Tibial artery (tissue), 4 donors: Measurements from ENCODE around the gene CACNA1C.

Experiments used
- DNase-seq, 2 donors: peaks; one replicate each; pipeline ENCODE4 v3.0.0-alpha.2; 2019
- H3K27ac ChIP-seq, 2 donors: fragments of 200-600 bp; sonication (generic) in 1 of 2; 1 replicate in 1 of 2; 2 replicates in 1 of 2; pipeline ENCODE4 v1.5.1; 2018 to 2019; ENCODE audit warnings: mild to moderate bottlenecking in 1 of 2
- H3K27me3 ChIP-seq, 2 donors: fragments of 200-600 bp; sonication (generic) in 1 of 2; one replicate each; pipeline versions ENCODE4 v1.5.1 to v1.6.0; 2016 to 2019
- H3K36me3 ChIP-seq, 3 donors: fragments of 200-600 bp; sonication (generic) in 2 of 3; one replicate each; pipeline ENCODE4 v1.5.1; 2016 to 2019; ENCODE audit warnings: mild to moderate bottlenecking in 2 of 3
- H3K4me1 ChIP-seq, 4 donors: fragments of 200-600 bp; sonication (generic) in 2 of 4; 1 replicate in 3 of 4; 2 replicates in 1 of 4; pipeline ENCODE4 v1.5.1; 2016 to 2019
- H3K4me3 ChIP-seq, 2 donors: fragments of 200-600 bp; sonication (generic) in 1 of 2; 1 replicate in 1 of 2; 2 replicates in 1 of 2; pipeline ENCODE4 v1.5.1; 2018 to 2019; ENCODE audit warnings: mild to moderate bottlenecking in 2 of 2
- H3K9me3 ChIP-seq, 3 donors: fragments of 200-600 bp; sonication (generic) in 1 of 3; one replicate each; pipeline ENCODE4 v1.5.1; 2016 to 2019
- intact Hi-C: fragments of 100-400 bp; cut with DNase I; formaldehyde crosslinking; loops from one replicate; pipeline ENCODE4 v1.15.0; 2023; ENCODE audit warnings: low total_unique reads
- TF ChIP-seq, protein P1 (sequence below), 2 experiments: fragments of 200-600 bp in 1 of 2; fragments of 450-650 bp in 1 of 2; IDR thresholded peaks; one replicate each; pipeline ENCODE4 v1.5.1; 2017 to 2019; ENCODE audit warnings: antibody characterized with exemption in 2 of 2, mild to moderate bottlenecking in 1 of 2, moderate library complexity in 1 of 2

The CACNA1C gene

DNA sequence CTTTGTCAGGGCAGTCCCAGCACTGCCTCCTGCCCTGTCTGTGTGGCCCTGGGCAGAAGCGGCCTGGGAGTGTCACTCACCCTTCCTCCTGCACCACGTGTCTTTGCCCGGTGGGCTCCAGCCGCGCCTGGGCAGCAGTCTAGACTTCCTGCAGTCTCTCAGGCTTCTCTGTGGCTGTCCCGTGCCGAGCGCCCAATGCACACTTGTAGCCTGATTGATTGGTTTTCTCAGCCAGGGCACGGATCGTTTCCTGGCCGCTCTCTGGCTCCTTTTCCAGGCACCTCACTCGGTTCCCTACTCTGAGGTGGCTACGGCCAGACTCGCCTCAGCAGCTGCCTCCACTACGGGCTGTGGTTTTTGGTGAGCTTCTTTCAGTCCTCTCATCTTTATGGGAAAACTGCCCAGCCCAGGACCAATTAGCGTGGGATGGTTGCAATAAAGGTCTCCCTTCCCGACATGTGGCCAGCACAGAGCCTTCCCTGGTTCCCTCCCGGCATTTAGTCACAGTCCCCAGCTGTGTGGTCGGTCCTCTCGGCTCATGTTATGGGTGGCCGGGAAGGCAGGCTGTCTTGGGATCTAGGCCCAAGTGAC, 133.1 kb downstream of the CACNA1C start:
- peaks cover 0 to 25% (median 12%) of the 10 kb centered on the region in 4 donors for H3K4me1 ChIP-seq
- TF ChIP-seq, protein P1, sequence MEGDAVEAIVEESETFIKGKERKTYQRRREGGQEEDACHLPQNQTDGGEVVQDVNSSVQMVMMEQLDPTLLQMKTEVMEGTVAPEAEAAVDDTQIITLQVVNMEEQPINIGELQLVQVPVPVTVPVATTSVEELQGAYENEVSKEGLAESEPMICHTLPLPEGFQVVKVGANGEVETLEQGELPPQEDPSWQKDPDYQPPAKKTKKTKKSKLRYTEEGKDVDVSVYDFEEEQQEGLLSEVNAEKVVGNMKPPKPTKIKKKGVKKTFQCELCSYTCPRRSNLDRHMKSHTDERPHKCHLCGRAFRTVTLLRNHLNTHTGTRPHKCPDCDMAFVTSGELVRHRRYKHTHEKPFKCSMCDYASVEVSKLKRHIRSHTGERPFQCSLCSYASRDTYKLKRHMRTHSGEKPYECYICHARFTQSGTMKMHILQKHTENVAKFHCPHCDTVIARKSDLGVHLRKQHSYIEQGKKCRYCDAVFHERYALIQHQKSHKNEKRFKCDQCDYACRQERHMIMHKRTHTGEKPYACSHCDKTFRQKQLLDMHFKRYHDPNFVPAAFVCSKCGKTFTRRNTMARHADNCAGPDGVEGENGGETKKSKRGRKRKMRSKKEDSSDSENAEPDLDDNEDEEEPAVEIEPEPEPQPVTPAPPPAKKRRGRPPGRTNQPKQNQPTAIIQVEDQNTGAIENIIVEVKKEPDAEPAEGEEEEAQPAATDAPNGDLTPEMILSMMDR (IDR thresholded peaks at IDR 0.05): no peak
- no peaks in the 10 kb centered on the region for H3K27me3 ChIP-seq
- no peak overlapping the region for H3K4me3 ChIP-seq
- intact Hi-C loops: loop anchor here (10.0 kb wide), 1 partner anchor 79 kb away; no protein-coding TSS in a partner anchor
- no peak for DNase-seq
- H3K36me3 ChIP-seq: no peaks in the 10 kb centered on the region
- no peaks in the 10 kb centered on the region for H3K9me3 ChIP-seq
- H3K27ac ChIP-seq: no peak overlapping the region

DNA sequence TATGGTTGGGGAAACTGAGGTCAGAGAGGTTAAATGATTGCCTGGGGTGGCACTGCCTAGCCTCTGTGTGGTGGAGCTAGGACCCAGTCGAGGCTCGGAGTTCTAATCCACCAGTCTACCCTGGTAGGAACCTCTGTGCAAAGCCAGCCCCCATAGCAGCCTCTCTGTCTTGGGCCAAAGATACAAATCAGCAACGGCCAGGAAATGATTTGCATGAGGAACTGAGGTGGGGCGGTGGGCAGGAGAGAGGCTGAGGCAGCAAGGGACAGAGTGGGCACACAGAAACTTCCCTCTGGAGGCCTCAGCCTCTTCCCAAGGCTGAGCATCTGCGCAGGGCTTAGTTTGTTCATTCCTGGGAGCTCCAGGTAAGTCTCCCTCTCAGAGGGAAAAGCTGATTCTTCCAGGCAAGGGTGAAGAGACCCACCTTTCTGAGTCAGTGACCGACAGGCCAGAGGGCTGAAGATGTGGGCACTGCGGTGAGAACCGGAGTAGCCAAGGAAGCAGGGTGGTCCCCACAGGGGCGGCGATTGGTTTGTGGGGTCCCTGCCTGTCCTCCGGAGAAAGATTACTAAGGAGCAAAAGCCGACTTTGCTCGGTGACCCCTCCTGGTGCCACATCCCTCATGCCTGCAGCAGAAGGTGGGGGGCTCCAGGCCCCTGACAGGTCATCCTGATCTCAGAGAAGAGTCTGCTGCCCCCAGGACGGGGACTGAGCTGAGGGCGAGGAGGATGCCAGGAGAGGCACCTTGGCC, 134.6 kb downstream of the CACNA1C start:
- H3K27ac ChIP-seq: no peak overlapping the region
- H3K36me3 ChIP-seq: no peaks in the 10 kb centered on the region
- no peaks in the 10 kb centered on the region for H3K27me3 ChIP-seq
- no peaks in the 10 kb centered on the region for H3K9me3 ChIP-seq
- TF ChIP-seq, protein P1 (IDR thresholded peaks at IDR 0.05): no peak
- no peak for DNase-seq
- H3K4me3 ChIP-seq: no peak overlapping the region
- intact Hi-C loops: loop anchor here (10.0 kb wide), 1 partner anchor 77 kb away; no protein-coding TSS in a partner anchor
- peaks cover 0 to 16% (median 11%) of the 10 kb centered on the region in 4 donors for H3K4me1 ChIP-seq

DNA sequence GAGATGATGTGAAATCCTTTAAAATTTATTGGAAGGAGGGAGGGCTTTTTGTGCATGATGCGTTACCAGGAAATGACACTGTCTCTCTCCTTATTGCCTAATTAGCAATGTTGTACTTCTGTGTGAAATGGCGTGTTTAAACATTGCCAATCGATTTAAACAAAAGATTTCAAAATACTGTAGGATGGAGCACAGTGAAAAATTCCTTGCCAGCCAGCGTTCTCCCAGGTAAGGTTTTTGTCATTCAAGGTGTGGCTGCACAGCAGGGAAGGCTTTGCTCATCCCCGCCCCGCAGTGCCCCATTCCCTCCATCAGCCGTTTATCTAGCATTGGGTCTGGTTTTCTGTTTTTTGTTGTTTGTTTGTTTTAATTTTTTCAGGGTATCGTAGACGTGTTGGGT, 137.3 kb downstream of the CACNA1C start:
- TF ChIP-seq, protein P1 (IDR thresholded peaks at IDR 0.05): no peak
- Histone ChIP-seq H3K27ac (no peak overlapping the region), H3K36me3 (peaks cover 0 to 5% (median 0%) of the 10 kb centered on the region in 3 donors), H3K9me3 (no peaks in the 10 kb centered on the region), H3K4me1 (peaks cover 0 to 20% (median 12%) of the 10 kb centered on the region in 4 donors), H3K4me3 (no peak overlapping the region), H3K27me3 (no peaks in the 10 kb centered on the region)
- no peak for DNase-seq
- intact Hi-C loops: no loop called here

DNA sequence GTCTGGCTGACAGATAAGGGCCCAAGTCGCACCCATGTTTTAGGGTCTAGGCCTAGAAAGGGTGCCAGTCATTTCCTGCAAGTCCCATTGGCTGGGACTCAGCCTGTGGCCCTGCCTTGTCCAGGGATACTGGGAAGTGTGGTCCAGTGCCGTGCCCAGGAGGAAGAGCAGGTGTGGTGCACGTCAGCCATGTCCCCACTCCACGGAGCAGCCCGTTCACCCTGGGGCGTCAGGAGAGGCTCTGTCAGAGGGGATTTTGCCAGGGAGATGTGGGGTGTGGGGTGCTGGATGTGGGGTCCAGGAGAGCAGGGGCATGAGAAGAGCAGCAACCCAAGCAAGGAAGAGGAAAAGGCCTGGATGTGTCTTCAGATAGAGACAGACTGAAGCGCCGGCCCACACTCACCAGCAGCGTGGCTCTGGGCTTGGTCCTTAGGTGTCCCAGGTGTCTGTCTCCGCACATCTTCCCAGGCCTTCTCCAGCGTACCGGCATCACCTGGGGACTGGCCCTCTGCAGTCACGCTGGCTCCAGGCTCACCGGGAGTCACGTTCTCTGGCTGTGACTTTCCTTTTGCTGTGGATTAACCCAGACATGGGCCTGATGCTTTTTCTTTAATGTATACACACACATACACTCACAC, 138.2 kb downstream of the CACNA1C start:
- H3K4me3 ChIP-seq: no peak overlapping the region
- no peak overlapping the region for H3K27ac ChIP-seq
- DNase-seq: no peak
- intact Hi-C loops: no loop called here
- peaks cover 0 to 29% (median 12%) of the 10 kb centered on the region in 4 donors for H3K4me1 ChIP-seq
- TF ChIP-seq, protein P1 (IDR thresholded peaks at IDR 0.05): no peak
- H3K27me3 ChIP-seq: no peaks in the 10 kb centered on the region
- H3K36me3 ChIP-seq: peaks cover 0 to 5% (median 0%) of the 10 kb centered on the region in 3 donors
- H3K9me3 ChIP-seq: no peaks in the 10 kb centered on the region

DNA sequence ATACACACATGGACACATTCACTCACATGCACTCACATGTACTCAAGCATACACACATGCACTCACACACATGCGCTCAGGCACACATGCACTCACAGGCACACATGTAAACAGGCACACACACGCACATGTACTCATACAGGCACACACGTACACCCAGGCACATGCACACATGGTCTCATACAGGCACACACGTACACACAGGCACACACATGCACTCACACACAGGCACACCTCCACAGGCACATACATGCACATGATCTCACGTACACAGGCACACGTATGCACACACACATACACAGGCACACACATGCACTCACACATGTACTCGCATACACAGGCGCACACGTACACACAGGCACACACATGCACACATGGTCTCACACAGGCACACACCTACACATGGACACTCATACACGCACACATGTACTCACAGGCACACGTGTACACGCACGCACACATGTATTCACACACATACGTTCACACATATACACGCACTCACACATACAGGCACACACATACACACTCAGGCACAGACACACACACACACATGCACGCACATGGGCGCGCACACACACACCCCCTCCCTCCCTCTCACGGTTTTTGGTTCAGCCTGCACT, 138.9 kb downstream of the CACNA1C start:
- intact Hi-C loops: no loop called here
- Histone ChIP-seq H3K9me3 (no peaks in the 10 kb centered on the region), H3K27ac (no peak overlapping the region), H3K27me3 (no peaks in the 10 kb centered on the region), H3K4me1 (peaks cover 0 to 33% (median 12%) of the 10 kb centered on the region in 4 donors), H3K4me3 (no peak overlapping the region), H3K36me3 (peaks cover 0 to 5% (median 0%) of the 10 kb centered on the region in 3 donors)
- no peak for DNase-seq
- TF ChIP-seq, protein P1 (IDR thresholded peaks at IDR 0.05): no peak
